GM23338 (cell line): ENCODE data around the gene MTPN. TPM values are rescaled to one million over a fixed set of nuclear protein-coding genes. Genes with fewer than 3 reads are reported as not detected.

Experiments
- ATAC-seq: fragments of 200-7000 bp; cut with Tn5 transposase; 3 replicates; pipeline ENCODE4 v1.9.1; 2020
- DNase-seq: peaks from one replicate; pipeline ENCODE4 v3.0.0-alpha.2; 2015; ENCODE audit warnings: low spot score
- H2AFZ ChIP-seq: fragments of 200-600 bp; sonication (generic); 2 replicates; pipeline ENCODE4 v1.8.0; 2016; ENCODE audit warnings: antibody characterized with exemption, mild to moderate bottlenecking, moderate library complexity
- H3F3A ChIP-seq: fragments of 200-600 bp; sonication (generic); replicated peaks from 2 replicates; pipeline ENCODE4 v1.8.0; 2017; ENCODE audit warnings: antibody characterized with exemption, mixed run types, low read depth
- H3K27ac ChIP-seq: fragments of 200-600 bp; sonication (generic); 2 replicates; pipeline ENCODE4 v1.6.1; 2016; ENCODE audit warnings: low read depth
- H3K27me3 ChIP-seq: fragments of 200-600 bp; sonication (generic); 2 replicates; pipeline ENCODE4 v1.8.0; 2016; ENCODE audit warnings: mild to moderate bottlenecking, mixed run types, moderate library complexity; ENCODE audit not compliant: insufficient read depth
- H3K36me3 ChIP-seq: fragments of 200-600 bp; sonication (generic); 2 replicates; pipeline ENCODE4 v1.8.0; 2016; ENCODE audit warnings: mild to moderate bottlenecking; ENCODE audit not compliant: insufficient read depth
- H3K4me1 ChIP-seq: fragments of 200-600 bp; sonication (generic); 2 replicates; pipeline ENCODE4 v1.8.0; 2016; ENCODE audit warnings: mild to moderate bottlenecking, moderate library complexity; ENCODE audit not compliant: insufficient read depth
- H3K4me2 ChIP-seq: fragments of 200-600 bp; sonication (generic); 2 replicates; pipeline ENCODE4 v1.7.1; 2017; ENCODE audit warnings: mixed run types
- H3K4me3 ChIP-seq: fragments of 200-600 bp; sonication (generic); 2 replicates; pipeline ENCODE4 v1.6.1; 2016; ENCODE audit warnings: mixed run types
- H3K79me2 ChIP-seq: fragments of 200-600 bp; sonication (generic); replicated peaks from 2 replicates; pipeline ENCODE4 v1.8.0; 2017; ENCODE audit warnings: mild to moderate bottlenecking; ENCODE audit not compliant: insufficient read depth
- H3K9me2 ChIP-seq: fragments of 200-600 bp; sonication (generic); 2 replicates; pipeline ENCODE4 v1.8.0; 2017; ENCODE audit not compliant: insufficient read depth
- H4K20me1 ChIP-seq: fragments of 200-600 bp; sonication (generic); replicated peaks from 2 replicates; pipeline ENCODE4 v1.8.0; 2017; ENCODE audit warnings: mild to moderate bottlenecking; ENCODE audit not compliant: insufficient read depth
- H3K27ac Mint-ChIP-seq: 2 replicates; pipeline ENCODE4 v1.8.0; 2020; ENCODE audit warnings: inconsistent platforms, mild to moderate bottlenecking, moderate library complexity, mixed read lengths
- H3K27me3 Mint-ChIP-seq: 3 replicates; pipeline ENCODE4 v1.8.0; 2022; ENCODE audit warnings: low read depth, mild to moderate bottlenecking, moderate library complexity, mixed read lengths, inconsistent platforms; ENCODE audit not compliant: insufficient read depth, poor library complexity
- H3K36me3 Mint-ChIP-seq: 3 replicates; pipeline ENCODE4 v1.8.0; 2021; ENCODE audit warnings: low read depth, mild to moderate bottlenecking, inconsistent platforms, moderate library complexity, mixed read lengths
- H3K4me1 Mint-ChIP-seq: 3 replicates; pipeline ENCODE4 v1.8.0; 2020; ENCODE audit warnings: mild to moderate bottlenecking, inconsistent platforms, mixed read lengths
- H3K4me3 Mint-ChIP-seq: 3 replicates; pipeline ENCODE4 v1.8.0; 2021; ENCODE audit warnings: moderate library complexity, mild to moderate bottlenecking, inconsistent platforms, mixed read lengths
- H3K9me3 Mint-ChIP-seq: 3 replicates; pipeline ENCODE4 v1.8.0; 2020; ENCODE audit warnings: moderate library complexity, mild to moderate bottlenecking, inconsistent platforms, mixed read lengths
- CREB1 ChIP-seq: fragments of 250-450 bp; sonication (Bioruptor Pico); IDR thresholded peaks from 2 replicates; pipeline ENCODE4 v1.5.0; 2020; ENCODE audit warnings: low read depth, mild to moderate bottlenecking, moderate library complexity
- CTCF ChIP-seq, 2 experiments: fragments of 200-600 bp in 1 of 2; sonication (generic) in 1 of 2; conservative IDR thresholded peaks; 2 replicates each; pipeline versions ENCODE4 v1.5.1 to v1.6.1; 2016 to 2017; ENCODE audit warnings: antibody characterized with exemption in 2 of 2, low read depth in 2 of 2, mild to moderate bottlenecking in 2 of 2, moderate library complexity in 1 of 2
- ETS1 ChIP-seq: IDR thresholded peaks from 2 replicates; pipeline ENCODE4 v1.6.1; 2016; ENCODE audit warnings: antibody characterized with exemption
- EZH2 ChIP-seq: fragments of 200-600 bp; sonication (generic); IDR thresholded peaks from one replicate; pipeline ENCODE4 v1.8.0; 2017; ENCODE audit warnings: antibody characterized with exemption, mild to moderate bottlenecking, low read depth; ENCODE audit not compliant: unreplicated experiment
- EZH2phosphoT487 ChIP-seq: fragments of 200-600 bp; sonication (generic); IDR thresholded peaks from one replicate; pipeline ENCODE4 v1.8.1; 2018; ENCODE audit warnings: antibody characterized with exemption; ENCODE audit not compliant: unreplicated experiment
- JUNB ChIP-seq: IDR thresholded peaks from one replicate; pipeline ENCODE4 v1.6.1; 2016; ENCODE audit warnings: antibody characterized with exemption; ENCODE audit not compliant: unreplicated experiment
- NANOG ChIP-seq: IDR thresholded peaks from 2 replicates; pipeline ENCODE4 v1.6.1; 2016; ENCODE audit warnings: antibody characterized with exemption, borderline replicate concordance
- POLR2AphosphoS5 ChIP-seq: IDR thresholded peaks from 2 replicates; pipeline ENCODE4 v1.6.1; 2016; ENCODE audit warnings: antibody characterized with exemption, low read depth
- REST ChIP-seq: IDR thresholded peaks from one replicate; pipeline ENCODE4 v1.6.1; 2018; ENCODE audit warnings: antibody characterized with exemption; ENCODE audit not compliant: unreplicated experiment
- STAT1 ChIP-seq: IDR thresholded peaks from one replicate; pipeline ENCODE4 v1.6.1; 2016; ENCODE audit warnings: antibody characterized with exemption; ENCODE audit not compliant: unreplicated experiment
- ZNF114 ChIP-seq: fragments of 250-450 bp; sonication (Bioruptor Pico); IDR thresholded peaks from 2 replicates; pipeline ENCODE4 v1.5.0; 2020; ENCODE audit warnings: mild to moderate bottlenecking, moderate library complexity
- ZNF331 ChIP-seq: fragments of 250-450 bp; sonication (Bioruptor Pico); IDR thresholded peaks from 2 replicates; pipeline ENCODE4 v1.5.0; 2020; ENCODE audit warnings: low read depth, mild to moderate bottlenecking, moderate library complexity
- ZNF462 ChIP-seq: fragments of 250-450 bp; sonication (Bioruptor Pico); IDR thresholded peaks from 2 replicates; pipeline ENCODE4 v1.5.0; 2020; ENCODE audit warnings: mild to moderate bottlenecking, moderate library complexity
- polyA plus RNA-seq: library from polyadenylated mRNA; unstranded; fragments of >200 nt; fragmentation: Nextera tagmentation; extraction: Ambion mirVana; gene quantifications from 2 replicates; pipeline ENCODE4 v1.2.1, GENCODE V29; 2016
- total RNA-seq: library from RNA; depleted of rRNA; stranded (reverse); fragments of >200 nt; shearing (Covaris generic); gene quantifications from 2 replicates; pipeline ENCODE4 v1.2.3, GENCODE V29; 2014

Gene MTPN
- total and polyA plus RNA-seq, 2 experiments from 2014 or later = 87.7 to 90.3 TPM

- H2AFZ ChIP-seq = no peak overlapping the region
- Mint-ChIP-seq H3K4me1 (no peaks in the 10 kb centered on the region; the same call in 2 of the 3 replicates), H3K4me3 (no peak overlapping the region), H3K9me3 (no peaks in the 10 kb centered on the region), H3K36me3 (no peaks in the 10 kb centered on the region), H3K27me3 (peaks cover 2% of the 10 kb centered on the region), H3K27ac (no peak overlapping the region)
- no peaks in the 10 kb centered on the region for H4K20me1 ChIP-seq
- no peaks in the 10 kb centered on the region for H3K27me3 ChIP-seq
- H3K4me3 ChIP-seq = no peak overlapping the region
- peaks cover 7% of the 10 kb centered on the region; the same call in 1 of the 2 replicates for H3K9me2 ChIP-seq
- ATAC-seq = no peak
- no peak for DNase-seq
- TF ChIP-seq NANOG = no peak
- TF ChIP-seq ZNF331 (CRISPR knock-in tag) = no peak
- no peak for TF ChIP-seq ZNF114 (CRISPR knock-in tag)
- no peak for TF ChIP-seq REST
- TF ChIP-seq ZNF462 (CRISPR knock-in tag) = no peak
- TF ChIP-seq CREB1 = no peak
- no peak for TF ChIP-seq CTCF (conservative IDR thresholded peaks at IDR 0.05; ENCODE audit: low read depth in 2 of 2)
- TF ChIP-seq JUNB = no peak
- no peak for TF ChIP-seq POLR2AphosphoS5
- TF ChIP-seq EZH2phosphoT487 = no peak
- no peak for TF ChIP-seq ETS1
- TF ChIP-seq EZH2 = no peak
- TF ChIP-seq STAT1 = no peak
- H3K27ac ChIP-seq = no peak overlapping the region
- no peaks in the 10 kb centered on the region for H3F3A ChIP-seq
- no peak overlapping the region for H3K4me2 ChIP-seq
- no peaks in the 10 kb centered on the region for H3K79me2 ChIP-seq
- no peaks in the 10 kb centered on the region for H3K4me1 ChIP-seq
- H3K36me3 ChIP-seq = no peaks in the 10 kb centered on the region
These were observed 18.6 kb upstream of the MTPN start for GRCh38 chr7:135995748-135996147.
